ENCODE results near the gene SH3TC1. TPM values are rescaled to one million over a fixed set of nuclear protein-coding genes. Genes with fewer than 3 reads are reported as not detected.
A peak's percentile ranks its signal among the peaks of the same experiment; 100 is the strongest.

Gene SH3TC1
- total and polyA plus RNA-seq, 2 of the 13 experiments (the other 11 are each of a cell fraction or from before 2014, with no cell fraction given), result 14.9 to 21.8 TPM

DNA sequence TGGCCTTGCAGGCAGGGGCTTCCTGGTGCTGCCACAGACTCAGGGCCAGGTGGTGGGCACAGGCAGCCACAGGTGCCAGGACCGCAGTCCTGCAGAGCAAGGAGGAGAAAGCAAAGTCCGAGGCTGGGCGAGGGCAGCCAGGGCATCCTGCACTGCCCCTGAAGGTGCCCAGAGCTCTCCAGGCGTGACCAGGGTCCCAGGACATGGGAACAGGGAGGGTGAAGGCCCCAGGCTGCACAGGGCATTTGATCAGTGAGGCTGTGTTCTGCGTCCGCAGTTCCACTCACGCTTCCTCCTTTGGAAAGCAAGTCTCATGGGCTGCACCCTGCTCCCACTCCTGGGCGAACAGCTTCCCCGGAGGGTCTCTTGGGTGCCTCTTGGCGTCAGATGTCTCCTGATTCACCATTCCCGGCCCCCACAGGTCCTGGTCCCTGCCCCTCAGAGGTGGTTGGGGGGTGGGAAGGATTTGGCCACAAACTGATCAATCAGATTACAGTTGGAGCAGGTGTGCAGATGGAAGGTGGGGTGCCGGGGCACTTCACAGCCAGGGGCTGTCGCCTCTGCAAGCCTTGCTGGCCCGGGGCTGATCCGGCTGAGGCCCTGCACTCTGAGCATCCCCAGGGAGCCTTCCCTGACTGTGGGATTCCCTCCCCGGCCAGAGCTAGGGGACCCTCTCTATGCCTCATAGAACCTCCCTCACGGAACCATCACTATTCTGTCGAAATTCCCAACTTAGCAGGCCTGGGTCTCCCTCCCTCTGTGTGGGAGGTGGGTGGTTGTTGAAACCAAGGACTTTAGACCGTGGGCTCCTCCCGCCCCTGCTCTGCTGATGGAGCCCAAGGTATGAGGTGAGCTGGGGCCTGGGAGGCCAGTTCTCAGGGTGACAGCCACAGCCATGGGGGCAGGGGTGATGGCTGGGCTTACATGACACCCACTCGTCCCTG lies 3.3 kb downstream of the SH3TC1 start (continued):
- no peak for TF ChIP-seq WIZ (CRISPR knock-in tag; IDR thresholded peaks at IDR 0.05)
- no peak for TF ChIP-seq FLYWCH1 (CRISPR knock-in tag; IDR thresholded peaks at IDR 0.05)
- TF ChIP-seq, protein P1, sequence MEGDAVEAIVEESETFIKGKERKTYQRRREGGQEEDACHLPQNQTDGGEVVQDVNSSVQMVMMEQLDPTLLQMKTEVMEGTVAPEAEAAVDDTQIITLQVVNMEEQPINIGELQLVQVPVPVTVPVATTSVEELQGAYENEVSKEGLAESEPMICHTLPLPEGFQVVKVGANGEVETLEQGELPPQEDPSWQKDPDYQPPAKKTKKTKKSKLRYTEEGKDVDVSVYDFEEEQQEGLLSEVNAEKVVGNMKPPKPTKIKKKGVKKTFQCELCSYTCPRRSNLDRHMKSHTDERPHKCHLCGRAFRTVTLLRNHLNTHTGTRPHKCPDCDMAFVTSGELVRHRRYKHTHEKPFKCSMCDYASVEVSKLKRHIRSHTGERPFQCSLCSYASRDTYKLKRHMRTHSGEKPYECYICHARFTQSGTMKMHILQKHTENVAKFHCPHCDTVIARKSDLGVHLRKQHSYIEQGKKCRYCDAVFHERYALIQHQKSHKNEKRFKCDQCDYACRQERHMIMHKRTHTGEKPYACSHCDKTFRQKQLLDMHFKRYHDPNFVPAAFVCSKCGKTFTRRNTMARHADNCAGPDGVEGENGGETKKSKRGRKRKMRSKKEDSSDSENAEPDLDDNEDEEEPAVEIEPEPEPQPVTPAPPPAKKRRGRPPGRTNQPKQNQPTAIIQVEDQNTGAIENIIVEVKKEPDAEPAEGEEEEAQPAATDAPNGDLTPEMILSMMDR (CRISPR knock-in tag; IDR thresholded peaks at IDR 0.05), result peak; percentile 18; the same call in 1 of the 2 replicates
- TF ChIP-seq, protein P2, sequence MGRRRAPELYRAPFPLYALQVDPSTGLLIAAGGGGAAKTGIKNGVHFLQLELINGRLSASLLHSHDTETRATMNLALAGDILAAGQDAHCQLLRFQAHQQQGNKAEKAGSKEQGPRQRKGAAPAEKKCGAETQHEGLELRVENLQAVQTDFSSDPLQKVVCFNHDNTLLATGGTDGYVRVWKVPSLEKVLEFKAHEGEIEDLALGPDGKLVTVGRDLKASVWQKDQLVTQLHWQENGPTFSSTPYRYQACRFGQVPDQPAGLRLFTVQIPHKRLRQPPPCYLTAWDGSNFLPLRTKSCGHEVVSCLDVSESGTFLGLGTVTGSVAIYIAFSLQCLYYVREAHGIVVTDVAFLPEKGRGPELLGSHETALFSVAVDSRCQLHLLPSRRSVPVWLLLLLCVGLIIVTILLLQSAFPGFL (CRISPR knock-in tag; IDR thresholded peaks at IDR 0.05), result no peak
- TF ChIP-seq, protein P3, sequence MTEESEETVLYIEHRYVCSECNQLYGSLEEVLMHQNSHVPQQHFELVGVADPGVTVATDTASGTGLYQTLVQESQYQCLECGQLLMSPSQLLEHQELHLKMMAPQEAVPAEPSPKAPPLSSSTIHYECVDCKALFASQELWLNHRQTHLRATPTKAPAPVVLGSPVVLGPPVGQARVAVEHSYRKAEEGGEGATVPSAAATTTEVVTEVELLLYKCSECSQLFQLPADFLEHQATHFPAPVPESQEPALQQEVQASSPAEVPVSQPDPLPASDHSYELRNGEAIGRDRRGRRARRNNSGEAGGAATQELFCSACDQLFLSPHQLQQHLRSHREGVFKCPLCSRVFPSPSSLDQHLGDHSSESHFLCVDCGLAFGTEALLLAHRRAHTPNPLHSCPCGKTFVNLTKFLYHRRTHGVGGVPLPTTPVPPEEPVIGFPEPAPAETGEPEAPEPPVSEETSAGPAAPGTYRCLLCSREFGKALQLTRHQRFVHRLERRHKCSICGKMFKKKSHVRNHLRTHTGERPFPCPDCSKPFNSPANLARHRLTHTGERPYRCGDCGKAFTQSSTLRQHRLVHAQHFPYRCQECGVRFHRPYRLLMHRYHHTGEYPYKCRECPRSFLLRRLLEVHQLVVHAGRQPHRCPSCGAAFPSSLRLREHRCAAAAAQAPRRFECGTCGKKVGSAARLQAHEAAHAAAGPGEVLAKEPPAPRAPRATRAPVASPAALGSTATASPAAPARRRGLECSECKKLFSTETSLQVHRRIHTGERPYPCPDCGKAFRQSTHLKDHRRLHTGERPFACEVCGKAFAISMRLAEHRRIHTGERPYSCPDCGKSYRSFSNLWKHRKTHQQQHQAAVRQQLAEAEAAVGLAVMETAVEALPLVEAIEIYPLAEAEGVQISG (CRISPR knock-in tag; IDR thresholded peaks at IDR 0.05), result peak; percentile 28
- no peak for TF ChIP-seq HCFC1 (IDR thresholded peaks at IDR 0.05; ENCODE audit: low read depth, low read length)
- peak; percentile 48 for TF ChIP-seq ZEB1 (IDR thresholded peaks at IDR 0.05; ENCODE audit: insufficient replicate concordance, low read depth)
- peak; percentile 50; the same call in 1 of the 2 replicates for TF ChIP-seq BCL6 (CRISPR knock-in tag; IDR thresholded peaks at IDR 0.05)
- TF ChIP-seq, protein P4, sequence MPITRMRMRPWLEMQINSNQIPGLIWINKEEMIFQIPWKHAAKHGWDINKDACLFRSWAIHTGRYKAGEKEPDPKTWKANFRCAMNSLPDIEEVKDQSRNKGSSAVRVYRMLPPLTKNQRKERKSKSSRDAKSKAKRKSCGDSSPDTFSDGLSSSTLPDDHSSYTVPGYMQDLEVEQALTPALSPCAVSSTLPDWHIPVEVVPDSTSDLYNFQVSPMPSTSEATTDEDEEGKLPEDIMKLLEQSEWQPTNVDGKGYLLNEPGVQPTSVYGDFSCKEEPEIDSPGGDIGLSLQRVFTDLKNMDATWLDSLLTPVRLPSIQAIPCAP (CRISPR knock-in tag; IDR thresholded peaks at IDR 0.05; ENCODE audit: low read depth), result no peak
- TF ChIP-seq, protein P5, sequence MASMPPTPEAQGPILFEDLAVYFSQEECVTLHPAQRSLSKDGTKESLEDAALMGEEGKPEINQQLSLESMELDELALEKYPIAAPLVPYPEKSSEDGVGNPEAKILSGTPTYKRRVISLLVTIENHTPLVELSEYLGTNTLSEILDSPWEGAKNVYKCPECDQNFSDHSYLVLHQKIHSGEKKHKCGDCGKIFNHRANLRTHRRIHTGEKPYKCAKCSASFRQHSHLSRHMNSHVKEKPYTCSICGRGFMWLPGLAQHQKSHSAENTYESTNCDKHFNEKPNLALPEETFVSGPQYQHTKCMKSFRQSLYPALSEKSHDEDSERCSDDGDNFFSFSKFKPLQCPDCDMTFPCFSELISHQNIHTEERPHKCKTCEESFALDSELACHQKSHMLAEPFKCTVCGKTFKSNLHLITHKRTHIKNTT (CRISPR knock-in tag; IDR thresholded peaks at IDR 0.05), result no peak
- TF ChIP-seq HMG20B (CRISPR knock-in tag; conservative IDR thresholded peaks at IDR 0.05), result no peak
- TF ChIP-seq, protein P6, sequence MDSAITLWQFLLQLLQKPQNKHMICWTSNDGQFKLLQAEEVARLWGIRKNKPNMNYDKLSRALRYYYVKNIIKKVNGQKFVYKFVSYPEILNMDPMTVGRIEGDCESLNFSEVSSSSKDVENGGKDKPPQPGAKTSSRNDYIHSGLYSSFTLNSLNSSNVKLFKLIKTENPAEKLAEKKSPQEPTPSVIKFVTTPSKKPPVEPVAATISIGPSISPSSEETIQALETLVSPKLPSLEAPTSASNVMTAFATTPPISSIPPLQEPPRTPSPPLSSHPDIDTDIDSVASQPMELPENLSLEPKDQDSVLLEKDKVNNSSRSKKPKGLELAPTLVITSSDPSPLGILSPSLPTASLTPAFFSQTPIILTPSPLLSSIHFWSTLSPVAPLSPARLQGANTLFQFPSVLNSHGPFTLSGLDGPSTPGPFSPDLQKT (CRISPR knock-in tag; IDR thresholded peaks at IDR 0.05; ENCODE audit: borderline replicate concordance), result no peak
- TF ChIP-seq MEIS2 (CRISPR knock-in tag; IDR thresholded peaks at IDR 0.05), result no peak; the same call in 1 of the 2 replicates
- no peak for TF ChIP-seq NFE2L1 (CRISPR knock-in tag; IDR thresholded peaks at IDR 0.05; ENCODE audit: borderline replicate concordance)
- TF ChIP-seq, protein P7, sequence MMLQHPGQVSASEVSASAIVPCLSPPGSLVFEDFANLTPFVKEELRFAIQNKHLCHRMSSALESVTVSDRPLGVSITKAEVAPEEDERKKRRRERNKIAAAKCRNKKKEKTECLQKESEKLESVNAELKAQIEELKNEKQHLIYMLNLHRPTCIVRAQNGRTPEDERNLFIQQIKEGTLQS (CRISPR knock-in tag; IDR thresholded peaks at IDR 0.05), result no peak
- TF ChIP-seq ZSCAN9 (CRISPR knock-in tag; IDR thresholded peaks at IDR 0.05; ENCODE audit: borderline replicate concordance), result peak; percentile 58; the same call in 1 of the 2 replicates
- peak; percentile 16; the same call in 1 of the 2 replicates for TF ChIP-seq ZNF839 (CRISPR knock-in tag; IDR thresholded peaks at IDR 0.05; ENCODE audit: borderline replicate concordance)

All from HepG2 (cell line).